Right renal cortex interstitium (tissue), 3 donors: Measurements from ENCODE around the gene TTN. TPM values are rescaled to one million over a fixed set of nuclear protein-coding genes. Genes with fewer than 3 reads are reported as not detected.

Experiments used
- DNase-seq, 3 donors: peaks; one replicate each; pipeline ENCODE4 v3.0.0-alpha.2; 2013; ENCODE audit warnings: low read depth in 3 of 3, low spot score in 2 of 3
- polyA plus RNA-seq, 3 donors: library from polyadenylated mRNA; unstranded; fragments of 120-200 nt; gene quantifications; one replicate each; pipeline ENCODE4 v1.2.1, GENCODE V29; 2013; ENCODE audit not compliant: insufficient read length in 3 of 3

Gene TTN
- polyA plus RNA-seq, result 1 to 10 TPM in 2 of 3 donors, under 1 TPM in 1; 0.99 to 1.4 (median 1.0) TPM

DNA sequence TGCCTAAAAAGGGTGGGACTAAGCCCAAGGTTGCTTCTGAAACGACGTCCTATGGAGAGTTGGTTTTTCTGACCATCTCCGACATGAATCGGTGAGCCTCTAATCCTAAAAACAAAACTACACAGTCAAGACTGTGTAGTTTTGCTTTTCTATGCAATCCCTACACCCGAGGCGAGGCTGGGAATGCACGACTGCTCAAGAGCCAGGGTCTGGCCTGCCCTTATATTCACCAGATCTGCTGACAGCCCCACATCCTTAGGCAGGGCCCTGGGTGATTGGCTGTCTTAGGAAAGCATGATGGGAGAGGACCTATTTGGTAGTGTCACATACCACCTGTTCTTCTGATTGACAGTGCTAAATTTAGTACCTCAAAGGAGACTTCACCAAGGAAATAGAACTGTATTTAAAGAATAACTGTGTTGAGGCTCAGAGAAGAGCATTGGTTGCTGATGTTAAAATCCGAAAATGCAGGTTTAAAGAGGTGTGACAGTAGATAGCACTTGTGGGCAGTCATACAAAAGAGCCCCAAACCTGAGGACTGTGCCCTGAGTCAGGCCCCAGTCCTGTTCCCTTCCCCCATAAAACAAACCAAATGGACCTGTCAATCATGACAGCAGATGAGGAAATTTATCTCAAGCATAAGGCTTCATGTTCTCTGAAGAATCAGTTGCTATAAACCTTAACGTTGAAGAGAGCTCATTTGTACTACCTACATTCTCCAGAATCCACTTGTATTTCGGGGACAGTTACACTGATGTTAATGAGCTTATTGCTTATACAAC, at the start of gene TTN:
TTN (minus strand) TSS at position 197 of the 782 bp plus-strand sequence. CDS start 2,781 bp downstream, outside the sequence.
- no peak for DNase-seq

DNA sequence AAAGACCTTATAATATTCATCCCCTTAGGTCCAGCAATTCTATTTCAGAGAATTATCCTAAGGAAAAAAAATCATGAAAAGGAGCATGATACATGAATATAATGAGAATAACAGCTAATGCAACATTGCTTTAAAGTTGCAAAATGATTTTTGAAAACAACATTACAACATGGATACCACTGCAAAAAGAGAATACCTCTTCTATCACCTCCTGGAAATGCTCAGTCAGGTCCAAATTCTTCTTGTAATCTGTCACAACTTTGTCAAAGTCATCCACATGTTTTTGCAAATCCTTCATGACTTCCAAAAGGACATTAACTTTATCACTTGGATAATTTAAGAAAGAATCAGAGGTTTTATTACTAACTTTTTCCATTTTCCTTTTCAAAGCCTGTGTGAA, 47.9 kb upstream of the TTN start:
- no peak for DNase-seq

- no peak for DNase-seq
Measured at GRCh38 chr2:178848335-178848734, 41.1 kb upstream of the TTN start.

- no peak for DNase-seq
Measured at GRCh38 chr2:178846458-178846802, 39.2 kb upstream of the TTN start.

DNA sequence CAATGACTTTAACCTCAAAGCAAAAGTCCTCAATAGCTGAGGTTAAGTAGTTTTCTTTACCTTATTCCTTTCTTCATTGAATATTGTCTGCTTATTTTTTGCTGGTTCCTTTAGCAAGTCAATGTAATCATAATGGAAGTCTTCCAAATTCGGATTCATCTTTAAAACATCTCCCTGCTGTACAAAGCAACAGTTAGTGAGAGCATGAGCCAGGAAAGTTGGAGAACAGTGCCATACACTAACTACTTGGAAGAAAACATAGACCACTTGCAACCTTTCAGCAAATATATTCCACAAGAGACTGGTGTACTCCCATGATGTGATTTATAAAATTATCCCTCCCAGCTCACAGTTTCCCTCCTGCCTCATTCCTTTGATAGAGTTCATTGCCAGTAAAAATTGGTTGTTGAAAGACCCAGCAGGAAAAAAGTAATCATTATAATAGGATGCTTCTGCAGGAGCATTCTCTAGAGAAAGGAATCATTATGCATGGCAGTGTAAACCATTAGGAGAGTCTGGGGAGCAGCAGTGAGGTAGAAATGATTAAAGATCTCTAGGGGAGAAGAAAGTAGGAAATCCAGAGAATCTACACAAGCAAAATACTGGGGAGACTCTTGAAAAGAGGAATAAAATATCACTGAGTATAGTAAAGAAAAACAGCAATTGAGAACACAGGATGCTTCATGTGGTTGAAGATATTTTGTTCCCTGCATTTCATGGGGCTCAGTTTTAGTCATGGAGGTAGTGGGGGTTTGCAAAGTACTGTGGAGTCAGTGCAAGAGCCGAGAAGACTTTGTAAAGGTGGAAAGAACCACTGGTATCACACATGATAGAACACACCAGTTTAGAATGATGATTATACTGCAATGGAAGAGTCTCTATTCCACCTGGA, 38.6 kb upstream of the TTN start:
- DNase-seq, result no peak

GRCh38 chr2:178844701-178845100, 37.5 kb upstream of the TTN start:
- no peak for DNase-seq

DNA sequence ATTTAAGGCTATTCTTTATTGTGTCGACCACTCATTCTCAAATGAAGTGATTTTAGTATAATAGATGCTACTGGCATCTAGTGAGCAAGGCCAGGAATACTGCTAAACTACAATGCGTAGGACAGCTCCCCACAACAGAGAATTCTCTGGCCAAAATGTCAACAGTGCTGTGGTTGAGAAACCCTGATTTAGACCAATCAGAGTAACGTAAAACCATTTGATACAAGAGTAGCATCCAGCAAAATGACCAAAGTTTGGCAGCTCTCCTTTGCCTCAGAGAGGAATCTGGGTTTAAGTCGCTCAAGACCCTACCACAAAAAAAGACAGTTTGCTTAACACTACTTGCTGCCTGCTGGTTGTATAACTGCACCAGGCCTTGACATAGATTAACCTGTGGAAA, 37.0 kb upstream of the TTN start:
- no peak for DNase-seq

- no peak for DNase-seq
Measured at GRCh38 chr2:178843697-178844096, 36.5 kb upstream of the TTN start.

- no peak for DNase-seq
Measured at GRCh38 chr2:178836807-178837206, 29.6 kb upstream of the TTN start.

DNA sequence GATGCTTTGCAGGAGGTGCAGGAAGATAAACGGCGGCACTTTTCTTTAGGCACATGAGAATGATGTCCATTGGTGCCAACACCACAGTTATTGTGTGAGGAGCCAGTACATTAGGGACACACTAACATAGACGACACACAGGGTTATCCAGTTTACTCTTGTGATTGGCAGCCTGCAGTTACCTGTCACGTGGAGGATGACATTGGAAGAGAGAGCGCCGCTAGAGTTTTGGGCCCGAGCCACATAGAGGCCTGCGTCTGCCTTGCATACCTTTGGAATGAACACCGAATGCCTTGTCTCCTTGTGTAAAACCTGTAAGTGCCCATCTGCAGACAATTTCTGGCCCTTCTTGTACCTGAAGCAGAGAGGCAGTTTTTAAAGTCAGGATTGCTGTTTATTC, 26.9 kb upstream of the TTN start:
- DNase-seq, result no peak

GRCh38 chr2:178833382-178833781, 26.2 kb upstream of the TTN start:
- DNase-seq, result no peak

GRCh38 chr2:178830451-178830850, 23.2 kb upstream of the TTN start:
- DNase-seq, result no peak

- DNase-seq, result no peak
Measured at GRCh38 chr2:178829981-178830380, 22.8 kb upstream of the TTN start.

DNA sequence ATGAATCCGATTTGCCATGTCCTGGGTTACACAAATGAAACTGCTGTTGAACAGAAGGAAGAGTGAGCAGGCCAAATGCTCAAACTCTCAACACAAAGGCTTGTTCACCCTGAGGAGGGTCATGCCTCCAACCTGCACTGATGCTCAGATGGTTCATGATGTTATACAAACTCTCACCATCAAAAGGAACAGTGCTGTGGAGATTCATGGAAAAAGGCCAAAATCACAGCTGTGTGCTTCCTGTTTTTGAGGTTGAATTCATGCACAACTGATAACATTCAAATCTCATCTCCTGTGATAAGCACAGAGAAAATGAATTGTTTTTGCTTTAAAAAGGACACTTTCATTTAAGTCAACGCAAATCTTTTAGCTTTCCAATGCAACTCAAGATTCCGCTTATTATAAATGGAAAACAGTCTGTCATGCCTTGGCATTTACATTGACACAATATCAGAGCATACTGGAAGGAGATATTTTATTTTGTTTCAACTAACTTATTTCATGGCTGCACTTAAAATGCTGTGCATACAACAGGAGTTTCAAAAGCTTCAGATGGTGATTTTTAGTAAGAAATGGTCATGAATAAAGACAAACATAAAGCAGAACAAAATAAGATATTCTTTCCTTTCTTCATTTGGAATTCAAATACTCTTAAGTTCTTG, 22.2 kb upstream of the TTN start:
- no peak for DNase-seq

- DNase-seq, result no peak
Measured at GRCh38 chr2:178828486-178828881, 21.3 kb upstream of the TTN start.

DNA sequence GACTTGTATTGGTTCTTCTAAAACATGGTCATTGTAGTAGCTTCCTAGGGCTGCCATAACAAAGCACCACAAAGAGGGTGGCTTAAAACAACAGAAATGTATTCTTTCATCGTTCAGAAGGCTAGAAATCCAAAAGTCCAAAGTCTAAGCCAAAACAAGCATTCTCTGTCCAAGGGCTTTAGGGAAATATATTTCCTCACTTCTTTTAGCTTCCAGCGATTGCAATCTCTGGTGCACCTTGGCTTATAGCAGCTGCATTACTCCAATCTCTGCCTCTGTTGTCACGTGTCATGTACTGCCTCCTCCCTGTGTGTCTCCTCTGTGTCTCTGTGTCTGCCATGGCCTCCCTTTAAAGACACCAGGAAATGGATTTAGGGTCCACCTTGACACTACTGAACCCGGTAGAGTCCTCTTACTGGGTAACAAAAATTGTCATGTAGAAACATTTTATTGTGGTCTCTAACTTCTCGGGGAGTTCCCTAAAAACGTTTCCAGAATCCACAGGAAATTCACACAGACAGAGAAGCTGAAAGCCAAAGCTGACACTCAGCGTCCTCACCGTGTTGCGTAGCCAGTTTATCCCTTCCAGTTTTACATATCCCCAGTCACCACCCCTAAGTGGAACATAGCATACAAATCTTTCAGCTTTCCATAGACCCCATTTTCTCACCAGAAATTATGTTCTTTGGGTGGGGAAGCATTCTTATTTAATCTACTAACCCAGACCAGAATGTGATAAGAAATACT, 20.7 kb upstream of the TTN start:
- DNase-seq, result no peak

GRCh38 chr2:178827111-178827510, 19.9 kb upstream of the TTN start:
- DNase-seq, result no peak

GRCh38 chr2:178825183-178825582, 18.0 kb upstream of the TTN start:
- no peak for DNase-seq

GRCh38 chr2:178824181-178824580, 17.0 kb upstream of the TTN start:
- DNase-seq, result no peak

DNA sequence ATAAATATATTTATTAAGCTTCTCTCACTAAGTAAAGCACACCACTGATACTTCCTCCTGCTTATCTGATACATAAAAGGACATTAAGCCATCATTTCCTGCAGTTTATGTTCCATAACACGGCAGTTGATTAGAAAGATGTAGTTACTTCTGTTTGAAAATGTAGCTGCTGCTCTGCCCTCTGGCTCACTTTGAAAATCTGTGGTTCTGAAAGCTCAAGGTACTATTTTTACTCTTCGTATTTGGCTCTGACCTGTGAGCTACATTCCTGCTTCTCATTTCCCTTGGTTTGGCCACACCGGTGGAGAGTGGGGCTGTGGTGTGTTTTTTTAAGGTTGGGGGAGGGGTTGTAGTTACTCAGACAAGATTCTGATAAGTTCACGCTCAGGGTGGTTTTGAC, 12.8 kb upstream of the TTN start:
- no peak for DNase-seq
